Activated CD4-positive, alpha-beta T cell treated with anti-CD3 and anti-CD28 coated beads for 36 hours (primary cell): ENCODE measurements around the gene DNAH1. TPM values are rescaled to one million over a fixed set of nuclear protein-coding genes. Genes with fewer than 3 reads are reported as not detected.

Experiments used
- ATAC-seq: fragments of 200-7000 bp; cut with Tn5 transposase; one replicate; pipeline ENCODE4 v1.10.0; 2021; ENCODE audit warnings: mild to moderate bottlenecking, moderate library complexity
- CTCF ChIA-PET: fragments of 350-600 bp; sonication (Branson Sonifier 250); formaldehyde crosslinking; loops from one replicate; lab custom pipeline; 2021; ENCODE audit warnings: antibody characterized with exemption; lab: Charles Lee
- POLR2A ChIA-PET: fragments of 350-600 bp; sonication (Branson Sonifier 250); formaldehyde crosslinking; loops from one replicate; lab custom pipeline; 2021; ENCODE audit warnings: antibody characterized with exemption, inconsistent platforms; lab: Charles Lee
- DNase-seq: peaks from one replicate; pipeline ENCODE4 v3.0.0-alpha.2; 2020
- H3K27ac Mint-ChIP-seq: one replicate; pipeline ENCODE4 v1.8.0; 2021; ENCODE audit warnings: mixed read lengths
- H3K27me3 Mint-ChIP-seq: one replicate; pipeline ENCODE4 v1.8.0; 2021; ENCODE audit warnings: mixed read lengths
- H3K36me3 Mint-ChIP-seq: one replicate; pipeline ENCODE4 v1.8.0; 2021; ENCODE audit warnings: low read depth, mixed read lengths
- H3K4me1 Mint-ChIP-seq: one replicate; pipeline ENCODE4 v1.8.0; 2021; ENCODE audit warnings: mixed read lengths
- H3K4me3 Mint-ChIP-seq: one replicate; pipeline ENCODE4 v1.8.0; 2021; ENCODE audit warnings: mild to moderate bottlenecking, moderate library complexity, mixed read lengths
- H3K9me3 Mint-ChIP-seq: one replicate; pipeline ENCODE4 v1.8.0; 2021; ENCODE audit warnings: low read depth, mixed read lengths
- intact Hi-C, 2 experiments: fragments of 100-400 bp; cut with DNase I in 1 of 2; cut with micrococcal nuclease in 1 of 2; formaldehyde crosslinking; loops; one replicate each; pipeline versions ENCODE4 v1.14.2 to v1.15.1; 2022 to 2024; cut with DNase I, micrococcal nuclease
- total RNA-seq, 2 experiments: library from RNA; stranded (reverse); gene quantifications; one replicate each; pipeline ENCODE4 v1.2.3, GENCODE V29; 2021

Gene DNAH1
- total RNA-seq, 2 experiments from 2014 or later, result 7.4 to 10.1 TPM

DNA sequence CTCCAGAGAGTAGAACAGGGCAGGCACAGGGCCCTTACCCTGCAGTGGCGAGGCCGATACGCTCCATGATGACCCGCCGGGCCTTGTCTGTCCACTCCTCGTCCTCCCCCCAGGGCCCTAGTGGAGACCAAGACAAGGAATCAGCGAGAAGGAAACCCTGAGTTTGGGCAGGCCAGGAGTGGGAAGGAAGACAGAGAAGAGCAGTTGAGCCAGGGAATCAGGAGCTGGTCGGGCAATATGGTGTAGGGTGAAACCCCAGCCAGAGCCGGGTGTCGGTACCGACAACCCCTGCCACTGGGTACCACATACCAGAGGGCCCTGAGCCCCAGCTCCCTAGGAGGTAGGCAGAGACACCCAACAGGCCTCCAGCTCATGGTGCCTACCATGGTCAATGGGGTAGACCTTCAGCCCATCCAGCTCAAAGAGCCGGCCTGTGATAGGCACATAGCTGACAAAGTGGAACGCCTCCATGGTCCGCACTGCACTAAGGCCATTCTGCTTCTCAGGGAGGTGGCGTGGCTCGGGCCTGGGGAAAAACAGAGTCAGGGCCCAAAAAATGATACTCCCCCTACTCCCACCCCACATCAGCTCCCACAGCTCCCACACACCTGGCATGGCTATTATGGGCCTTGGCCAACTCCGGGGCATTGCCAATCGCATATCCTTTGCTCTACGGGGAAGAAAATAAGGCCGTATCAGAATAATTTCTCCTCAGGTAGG is 90.8 kb downstream of the DNAH1 start:
- Mint-ChIP-seq H3K4me3 (no peak overlapping the region), H3K9me3 (no peaks in the 10 kb centered on the region), H3K4me1 (peaks cover 27% of the 10 kb centered on the region), H3K27me3 (no peaks in the 10 kb centered on the region), H3K27ac (peak overlapping the region; percentile 2), H3K36me3 (peaks cover 34% of the 10 kb centered on the region)
- intact Hi-C loops, result no loop called here
- DNase-seq (no peak), ATAC-seq (no peak)
- ChIA-PET POLR2A (interaction anchor here (0.6 kb wide), 1 partner anchor 940 kb away, joined by 3 read pairs; no protein-coding TSS in a partner anchor), CTCF (interaction anchor here (1.1 kb wide), 1 partner anchor 198 kb away, joined by 3 read pairs; no protein-coding TSS in a partner anchor)

DNA sequence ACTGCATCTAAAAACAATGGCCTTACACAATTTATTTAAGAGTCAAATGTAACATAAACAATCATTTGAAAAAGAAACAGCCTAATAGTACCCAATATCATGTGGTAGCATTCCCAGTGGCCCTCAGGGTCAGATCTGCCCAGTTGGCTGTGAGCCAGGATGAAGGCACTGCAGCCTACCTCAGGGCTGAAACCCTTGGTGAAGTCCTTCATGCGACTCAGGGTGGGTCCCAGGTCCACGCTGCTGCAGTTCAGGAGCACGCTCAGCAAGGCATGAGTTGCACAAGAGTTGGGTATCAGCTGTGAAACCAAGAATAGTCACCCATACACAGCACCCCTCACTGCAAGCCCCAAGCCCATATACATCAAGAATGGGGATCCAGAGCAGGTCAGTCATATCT is 91.7 kb downstream of the DNAH1 start:
- Mint-ChIP-seq H3K27me3 (no peaks in the 10 kb centered on the region), H3K36me3 (peaks cover 31% of the 10 kb centered on the region), H3K9me3 (no peaks in the 10 kb centered on the region), H3K4me1 (peaks cover 33% of the 10 kb centered on the region), H3K4me3 (peak overlapping the region; percentile 94), H3K27ac (no peak overlapping the region)
- DNase-seq (no peak), ATAC-seq (no peak)
- POLR2A ChIA-PET, result interaction anchor here (0.6 kb wide), 1 partner anchor 68 kb away, joined by 8 read pairs; no protein-coding TSS in a partner anchor
- CTCF ChIA-PET, result no interaction called here
- intact Hi-C loops, result no loop called here

DNA sequence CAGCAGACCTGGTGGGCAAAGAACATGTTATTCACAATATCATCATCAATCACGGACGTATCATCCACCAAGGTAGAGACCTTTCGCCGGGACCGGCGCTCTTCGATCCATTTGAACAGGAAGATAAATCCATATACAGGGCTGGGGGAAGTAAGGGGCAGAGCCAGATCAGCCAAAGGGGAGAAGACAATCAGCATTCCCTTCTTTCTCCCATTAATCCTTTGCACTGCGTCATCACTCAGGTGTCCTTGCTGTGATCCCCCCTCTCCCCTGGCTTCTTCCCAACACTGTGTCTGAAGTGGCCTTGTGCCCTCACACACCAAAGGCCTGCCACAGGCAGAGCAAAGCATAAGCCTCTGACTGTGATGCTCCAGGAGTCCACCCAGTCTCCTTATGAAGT is 92.3 kb downstream of the DNAH1 start:
- H3K36me3 Mint-ChIP-seq, result peaks cover 27% of the 10 kb centered on the region
- no peaks in the 10 kb centered on the region for H3K27me3 Mint-ChIP-seq
- H3K4me1 Mint-ChIP-seq, result peaks cover 33% of the 10 kb centered on the region
- H3K27ac Mint-ChIP-seq, result peak overlapping the region; percentile 82
- ChIA-PET CTCF (no interaction called here), POLR2A (no interaction called here)
- H3K4me3 Mint-ChIP-seq, result peak overlapping the region; percentile 94
- DNase-seq (no peak), ATAC-seq (no peak)
- intact Hi-C loops, result no loop called here
- H3K9me3 Mint-ChIP-seq, result no peaks in the 10 kb centered on the region

DNA sequence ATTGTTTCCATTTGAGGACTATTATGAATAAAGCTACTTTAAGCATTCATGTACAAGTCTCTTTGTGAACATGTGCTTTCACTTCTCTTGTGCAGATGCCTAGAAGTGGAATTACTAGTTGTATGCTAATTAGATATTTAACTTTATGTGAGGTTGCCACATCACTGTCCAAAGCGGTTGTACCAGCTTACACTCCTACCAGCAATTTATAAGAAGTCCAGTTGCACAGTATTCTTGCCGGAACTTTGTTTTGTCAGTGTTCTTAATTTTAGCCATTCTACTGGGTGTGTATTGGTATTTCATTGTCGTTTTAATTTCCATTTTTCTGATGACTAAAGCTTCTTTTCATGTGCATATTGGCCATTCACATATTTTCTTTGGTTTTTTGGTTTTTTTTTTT is 99.7 kb downstream of the DNAH1 start:
- no peak for DNase-seq
- Mint-ChIP-seq H3K4me1 (peaks cover 16% of the 10 kb centered on the region), H3K27me3 (no peaks in the 10 kb centered on the region), H3K36me3 (peaks cover 11% of the 10 kb centered on the region), H3K9me3 (no peaks in the 10 kb centered on the region), H3K27ac (no peak overlapping the region), H3K4me3 (no peak overlapping the region)
- ChIA-PET POLR2A (interaction anchor here (0.6 kb wide), 1 partner anchor 20 kb away, joined by 8 read pairs; no protein-coding TSS in a partner anchor), CTCF (interaction anchor here (1.0 to 1.4 kb wide), 2 partner anchors 12 to 43 kb away, joined by 4 to 5 read pairs; no protein-coding TSS in a partner anchor)
- intact Hi-C loops, result no loop called here
- ATAC-seq, result no peak

DNA sequence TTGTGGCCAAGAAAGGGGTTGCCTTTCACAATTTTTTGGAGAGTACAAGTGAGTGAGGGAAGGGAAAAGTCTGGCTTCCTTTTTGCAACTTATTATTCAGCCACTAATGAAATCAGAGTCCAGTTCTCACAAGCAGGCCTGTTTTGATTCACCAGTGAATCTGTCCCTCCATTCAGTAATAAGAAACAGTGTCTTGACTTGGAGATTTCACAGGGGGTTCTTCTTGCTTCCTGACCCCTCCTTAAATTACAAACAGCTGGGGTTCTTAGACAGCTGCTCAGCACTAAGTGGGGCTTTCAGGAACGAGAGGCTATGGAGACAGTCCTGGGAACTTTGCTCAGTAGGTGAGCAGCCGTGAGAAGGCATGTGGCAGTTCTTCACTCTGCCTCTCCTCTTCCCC is 104.3 kb downstream of the DNAH1 start:
- peaks cover 5% of the 10 kb centered on the region for H3K36me3 Mint-ChIP-seq
- no peaks in the 10 kb centered on the region for H3K9me3 Mint-ChIP-seq
- no peak for DNase-seq
- no peak for ATAC-seq
- intact Hi-C loops, result no loop called here
- ChIA-PET CTCF (interaction anchor here (0.7 kb wide), 1 partner anchor 19 kb away, joined by 3 read pairs; no protein-coding TSS in a partner anchor), POLR2A (interaction anchor here (0.6 kb wide), 1 partner anchor 322 kb away, joined by 5 read pairs; no protein-coding TSS in a partner anchor)
- no peak overlapping the region for H3K4me3 Mint-ChIP-seq
- H3K27me3 Mint-ChIP-seq, result no peaks in the 10 kb centered on the region
- H3K27ac Mint-ChIP-seq, result no peak overlapping the region
- H3K4me1 Mint-ChIP-seq, result no peaks in the 10 kb centered on the region

DNA sequence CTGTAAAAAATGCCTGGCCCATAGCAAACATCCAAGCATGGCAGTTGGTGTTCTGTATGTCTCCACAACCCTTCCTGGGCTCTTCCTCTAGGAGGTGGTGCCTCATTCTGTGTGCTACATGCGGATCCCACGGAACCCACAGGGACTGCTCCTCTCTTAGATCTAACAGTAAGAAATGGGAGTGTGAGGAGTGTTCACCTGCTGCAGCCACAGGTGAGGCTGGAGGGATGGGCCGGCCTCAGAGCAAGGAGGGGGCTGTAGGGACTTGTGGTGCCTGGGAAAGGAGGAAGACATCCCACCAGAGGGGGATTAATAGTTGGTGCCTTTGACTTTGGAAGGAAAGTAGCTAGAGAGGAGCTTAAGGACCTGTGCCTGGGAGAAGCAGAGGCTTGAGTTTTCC is 106.5 kb downstream of the DNAH1 start:
- DNase-seq (no peak), ATAC-seq (no peak)
- no peaks in the 10 kb centered on the region for H3K4me1 Mint-ChIP-seq
- H3K9me3 Mint-ChIP-seq, result no peaks in the 10 kb centered on the region
- ChIA-PET POLR2A (no interaction called here), CTCF (interaction anchor here (0.6 to 1.0 kb wide), 4 partner anchors 9 to 785 kb away, joined by 3 to 4 read pairs (median 4); no protein-coding TSS in a partner anchor)
- no peak overlapping the region for H3K27ac Mint-ChIP-seq
- H3K36me3 Mint-ChIP-seq, result peaks cover 2% of the 10 kb centered on the region
- no peaks in the 10 kb centered on the region for H3K27me3 Mint-ChIP-seq
- intact Hi-C loops, result no loop called here
- no peak overlapping the region for H3K4me3 Mint-ChIP-seq

DNA sequence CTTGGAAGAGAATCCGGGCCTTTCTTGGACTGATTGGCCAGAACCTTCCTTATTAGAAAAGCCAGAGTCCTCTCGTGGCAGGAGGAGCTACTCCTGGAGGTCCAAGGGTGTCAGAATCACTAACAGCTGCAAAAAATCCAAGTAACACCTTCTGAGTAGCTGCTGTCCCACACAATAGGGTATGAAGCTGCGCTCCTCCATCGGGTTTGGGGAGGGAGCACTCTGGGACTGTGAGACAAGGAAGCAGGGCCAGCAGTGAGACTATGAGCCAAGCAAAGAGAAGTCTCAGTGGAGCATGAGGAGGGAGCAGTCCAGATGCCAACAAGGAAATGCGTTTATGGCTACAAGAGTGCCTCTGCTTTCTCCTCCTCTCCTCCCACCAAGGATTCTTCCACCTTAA is 107.1 kb downstream of the DNAH1 start:
- Mint-ChIP-seq H3K27me3 (no peaks in the 10 kb centered on the region), H3K4me1 (no peaks in the 10 kb centered on the region), H3K36me3 (peaks cover 2% of the 10 kb centered on the region), H3K27ac (no peak overlapping the region), H3K9me3 (no peaks in the 10 kb centered on the region), H3K4me3 (no peak overlapping the region)
- DNase-seq (no peak), ATAC-seq (no peak)
- intact Hi-C loops, result no loop called here
- ChIA-PET CTCF (interaction anchor here (0.6 to 0.8 kb wide), 4 partner anchors 23 to 786 kb away, joined by 3 to 4 read pairs (median 3); no protein-coding TSS in a partner anchor), POLR2A (no interaction called here)

DNA sequence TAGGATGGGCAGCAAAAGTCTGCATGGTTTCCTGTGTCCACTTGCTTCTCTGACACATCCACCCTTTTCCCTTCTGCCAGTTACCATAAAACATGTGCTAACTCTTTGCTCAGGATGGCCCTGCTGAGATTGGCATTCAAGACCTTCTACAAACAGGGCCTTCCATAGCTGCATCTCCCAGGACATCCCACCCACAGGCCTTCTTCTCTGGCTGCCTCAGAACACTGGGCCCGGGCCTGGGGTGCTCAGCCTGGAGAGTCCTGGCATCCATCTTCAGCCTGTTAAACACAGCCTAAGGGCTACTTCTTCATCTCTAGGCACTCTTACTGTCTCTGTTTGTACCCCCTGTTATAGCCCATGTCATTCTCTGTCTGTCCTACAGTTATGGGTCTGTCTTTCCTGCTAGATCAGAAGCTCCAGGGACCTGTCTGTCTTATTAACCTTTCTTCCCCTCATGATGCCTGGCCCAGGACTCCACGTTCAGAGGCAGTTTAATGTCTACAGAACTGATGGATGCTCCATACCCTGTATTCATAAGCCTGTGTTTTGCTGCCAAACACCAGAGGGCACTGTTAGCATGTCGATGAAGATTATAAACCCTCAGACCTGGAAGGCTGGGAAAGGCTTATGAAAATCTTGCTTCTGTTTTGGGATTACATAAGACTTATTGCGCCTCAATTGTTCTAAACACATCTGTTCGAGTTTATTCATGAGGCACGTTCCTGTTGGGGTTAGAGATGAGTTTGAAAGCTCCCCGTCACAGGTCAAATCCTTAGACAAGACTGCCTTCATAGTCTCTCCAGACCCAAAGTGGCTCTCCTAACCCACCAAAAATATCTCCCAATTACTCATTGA is 112.3 kb downstream of the DNAH1 start:
- Mint-ChIP-seq H3K4me3 (no peak overlapping the region), H3K36me3 (no peaks in the 10 kb centered on the region), H3K9me3 (no peaks in the 10 kb centered on the region), H3K27me3 (no peaks in the 10 kb centered on the region), H3K27ac (no peak overlapping the region), H3K4me1 (no peaks in the 10 kb centered on the region)
- ChIA-PET POLR2A (no interaction called here), CTCF (interaction anchor here (0.7 to 8.8 kb wide), 8 partner anchors 13 to 209 kb away, joined by 3 to 97 read pairs (median 4); partner anchors contain the start of gene SEMA3G)
- intact Hi-C loops, result loop anchor here (1.0 kb wide), 1 partner anchor 19 kb away; no protein-coding TSS in a partner anchor
- DNase-seq (peak; percentile 61), ATAC-seq (peak; percentile 90)

DNA sequence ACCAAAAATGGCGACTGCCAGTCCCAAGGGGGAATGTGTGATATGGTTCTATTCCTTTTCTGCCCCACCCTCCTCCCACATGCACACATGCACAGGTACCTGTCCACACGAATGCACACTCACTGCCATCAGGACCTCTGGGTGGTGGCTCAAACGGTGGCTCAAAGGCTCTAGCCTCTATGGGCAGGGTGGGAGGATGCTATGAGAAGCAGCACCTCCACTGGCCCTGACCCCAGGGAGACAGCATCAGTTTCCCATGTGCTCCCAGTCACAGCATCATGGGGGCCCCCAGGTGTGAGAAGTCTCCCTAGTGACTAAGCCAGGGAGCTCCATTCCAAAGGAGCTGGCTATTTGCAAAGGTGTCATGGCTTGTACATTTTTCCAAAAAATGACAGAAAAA is 112.9 kb downstream of the DNAH1 start:
- DNase-seq (no peak), ATAC-seq (no peak)
- H3K4me1 Mint-ChIP-seq, result no peaks in the 10 kb centered on the region
- no peaks in the 10 kb centered on the region for H3K9me3 Mint-ChIP-seq
- H3K4me3 Mint-ChIP-seq, result no peak overlapping the region
- H3K36me3 Mint-ChIP-seq, result no peaks in the 10 kb centered on the region
- ChIA-PET POLR2A (no interaction called here), CTCF (interaction anchor here (0.6 to 8.8 kb wide), 6 partner anchors 16 to 307 kb away, joined by 3 to 97 read pairs (median 4); partner anchors contain the start of gene SEMA3G)
- H3K27ac Mint-ChIP-seq, result no peak overlapping the region
- H3K27me3 Mint-ChIP-seq, result no peaks in the 10 kb centered on the region
- intact Hi-C loops, result no loop called here

DNA sequence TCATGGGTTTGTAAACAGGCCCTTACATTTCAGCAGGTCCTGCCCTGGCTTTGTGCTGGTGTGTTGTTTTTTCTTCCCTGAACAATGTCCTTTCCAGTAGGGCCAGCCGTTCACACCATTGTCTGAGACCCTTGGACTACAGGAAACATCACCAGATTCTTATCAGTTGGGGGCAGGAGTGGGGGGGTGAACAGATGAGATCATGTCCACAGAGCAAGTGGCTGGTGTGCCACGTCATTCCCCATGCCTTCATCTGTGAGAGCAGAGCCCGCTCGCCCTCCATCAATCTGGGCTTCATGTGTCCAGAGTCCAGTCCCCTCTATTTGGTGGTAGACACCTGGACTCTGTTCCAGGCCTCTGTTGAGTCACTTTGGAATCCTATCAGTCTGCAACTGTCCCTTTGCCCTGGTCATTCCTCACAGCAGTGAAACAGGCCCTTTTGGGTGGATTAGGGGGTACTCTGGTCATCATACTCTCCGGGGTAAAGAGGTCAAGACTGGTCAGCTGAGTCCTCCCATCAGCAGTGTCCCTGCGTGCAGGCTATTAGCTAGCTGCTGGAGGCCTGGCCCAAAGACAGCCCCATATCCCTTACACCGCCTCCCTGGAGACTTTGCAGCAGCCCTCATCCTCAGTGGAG is 113.8 kb downstream of the DNAH1 start:
- Mint-ChIP-seq H3K4me3 (no peak overlapping the region), H3K36me3 (no peaks in the 10 kb centered on the region), H3K27ac (no peak overlapping the region), H3K4me1 (no peaks in the 10 kb centered on the region), H3K9me3 (no peaks in the 10 kb centered on the region), H3K27me3 (no peaks in the 10 kb centered on the region)
- no peak for DNase-seq
- no peak for ATAC-seq
- POLR2A ChIA-PET, result no interaction called here
- CTCF ChIA-PET, result interaction anchor here (0.6 to 8.8 kb wide), 3 partner anchors 16 to 308 kb away, joined by 3 to 97 read pairs (median 3); partner anchors contain the start of gene SEMA3G
- intact Hi-C loops, result no loop called here

DNA sequence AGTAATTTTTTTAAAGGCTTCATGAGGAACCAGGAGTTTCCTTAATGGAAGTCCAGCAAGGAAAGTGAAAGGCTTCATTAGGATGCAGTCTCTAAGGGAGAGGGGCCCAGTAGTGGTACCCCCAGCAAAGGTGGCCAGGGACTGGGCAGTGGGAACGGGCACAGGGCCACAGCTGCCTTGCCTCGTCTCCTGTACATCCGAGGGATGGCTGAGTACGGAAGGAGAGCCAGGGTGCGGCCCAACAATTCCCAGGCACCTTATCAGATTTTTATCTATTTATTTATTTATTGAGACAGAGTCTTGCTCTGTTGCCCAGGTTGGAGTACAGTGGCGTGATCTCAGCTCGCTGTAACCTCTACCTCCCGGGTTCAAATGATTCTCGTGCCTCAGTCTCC is 114.3 kb downstream of the DNAH1 start:
- POLR2A ChIA-PET, result no interaction called here
- intact Hi-C loops, result no loop called here
- no peaks in the 10 kb centered on the region for H3K4me1 Mint-ChIP-seq
- no peaks in the 10 kb centered on the region for H3K9me3 Mint-ChIP-seq
- no peaks in the 10 kb centered on the region for H3K36me3 Mint-ChIP-seq
- H3K27ac Mint-ChIP-seq, result no peak overlapping the region
- DNase-seq, result no peak
- CTCF ChIA-PET, result interaction anchor here (0.6 to 8.8 kb wide), 3 partner anchors 15 to 201 kb away, joined by 3 to 97 read pairs (median 5); partner anchors contain the start of gene SEMA3G
- no peak for ATAC-seq
- no peaks in the 10 kb centered on the region for H3K27me3 Mint-ChIP-seq
- no peak overlapping the region for H3K4me3 Mint-ChIP-seq
